Spinal cord (tissue), 10 donors: ENCODE data around the gene TMPRSS4. TPM values are rescaled to one million over a fixed set of nuclear protein-coding genes. Genes with fewer than 3 reads are reported as not detected.
A peak's percentile ranks its signal among the peaks of the same experiment; 100 is the strongest.

Experiments used
- DNase-seq, 6 donors: peaks; one replicate each; pipeline versions ENCODE4 v3.0.0 to v3.0.0-alpha.2; 2013 to 2015; ENCODE audit warnings: low spot score in 6 of 6, low read depth in 4 of 6
- H3K27ac ChIP-seq: one replicate; pipeline ENCODE4 v1.5.1; 2013; ENCODE audit warnings: low read depth, low read length, control low read depth
- H3K27me3 ChIP-seq: one replicate; pipeline ENCODE4 v1.6.1; 2013; ENCODE audit warnings: low read length; ENCODE audit not compliant: control insufficient read depth, insufficient read depth
- H3K36me3 ChIP-seq: one replicate; pipeline ENCODE4 v1.6.1; 2013; ENCODE audit warnings: low read length; ENCODE audit not compliant: control insufficient read depth, insufficient read depth
- H3K4me1 ChIP-seq: one replicate; pipeline ENCODE4 v1.6.1; 2013; ENCODE audit warnings: low read length; ENCODE audit not compliant: control insufficient read depth, insufficient read depth
- H3K4me3 ChIP-seq: one replicate; pipeline ENCODE4 v1.5.1; 2013; ENCODE audit warnings: low read depth, low read length, control low read depth
- H3K9me3 ChIP-seq: one replicate; pipeline ENCODE4 v1.6.1; 2013; ENCODE audit warnings: low read length; ENCODE audit not compliant: control insufficient read depth, insufficient read depth
- WGBS: methylation state at CpG from one replicate; pipeline ENCODE4 v1.1.5; 2013; ENCODE audit warnings: missing lambda C conversion rate; ENCODE audit not compliant: insufficient coverage; 5-methylcytosine and 5-hydroxymethylcytosine counted together
- polyA plus RNA-seq, 2 donors: library from polyadenylated mRNA; unstranded; fragments of 120-200 nt; gene quantifications; one replicate each; pipeline ENCODE4 v1.2.1, GENCODE V29; 2013; ENCODE audit not compliant: insufficient read length in 2 of 2
- total RNA-seq, 2 donors: library from RNA; depleted of rRNA in 1 of 2; stranded (reverse); fragments of 120-200 nt in 1 of 2; fragments of >200 nt in 1 of 2; gene quantifications; one replicate each; pipeline versions ENCODE4 v1.2.3 to v1.2.4, GENCODE V29; 2013 to 2014
- donor health status: healthy.

TMPRSS4 gene
- total and polyA plus RNA-seq, 4 donors = 0.26 to 0.70 (median 0.30) TPM; not detected in 1

DNA sequence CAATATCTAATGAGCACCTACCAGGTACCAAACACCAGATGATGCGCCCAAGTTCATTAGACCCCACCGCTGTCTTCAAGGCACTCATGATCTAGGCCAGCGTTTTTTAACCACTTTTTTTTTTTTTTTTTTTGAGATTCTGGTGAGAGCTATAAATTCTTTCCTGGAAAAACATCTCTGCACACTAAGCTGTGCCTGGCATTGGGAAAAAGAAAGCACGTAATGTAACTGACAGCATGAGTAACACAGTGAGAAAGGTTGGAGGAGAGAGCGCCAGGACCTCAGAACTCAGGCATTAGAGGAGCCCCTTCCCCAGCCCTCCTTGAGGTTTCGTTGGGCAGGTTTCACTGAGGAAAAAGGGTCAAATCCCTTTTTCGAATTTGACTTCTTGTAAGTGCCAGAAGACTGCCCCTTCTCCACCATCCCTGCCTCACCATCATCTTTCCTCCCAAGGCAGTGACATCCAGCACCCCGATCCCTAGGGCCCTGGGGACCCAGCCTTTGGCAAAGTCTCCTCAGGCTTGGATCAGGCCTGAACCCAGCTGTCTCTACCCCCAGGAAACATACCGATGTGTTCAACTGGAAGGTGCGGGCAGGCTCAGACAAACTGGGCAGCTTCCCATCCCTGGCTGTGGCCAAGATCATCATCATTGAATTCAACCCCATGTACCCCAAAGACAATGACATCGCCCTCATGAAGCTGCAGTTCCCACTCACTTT is 36.0 kb downstream of the TMPRSS4 start:
- Histone ChIP-seq H3K9me3 (no peaks in the 10 kb centered on the region), H3K27ac (no peak overlapping the region), H3K27me3 (peaks cover 2% of the 10 kb centered on the region), H3K4me3 (no peak overlapping the region), H3K36me3 (no peaks in the 10 kb centered on the region), H3K4me1 (no peaks in the 10 kb centered on the region)
- no peak for DNase-seq
- 85% methylated on average over 5 of the region's 11 CpGs for WGBS

- Histone ChIP-seq H3K27ac (no peak overlapping the region), H3K27me3 (no peaks in the 10 kb centered on the region), H3K9me3 (no peaks in the 10 kb centered on the region), H3K4me1 (no peaks in the 10 kb centered on the region), H3K36me3 (no peaks in the 10 kb centered on the region), H3K4me3 (no peak overlapping the region)
- no peak for DNase-seq
- no CpG with 5 or more reads among the region's 1 CpG for WGBS
Observed at GRCh38 chr11:118114266-118114665, 37.4 kb downstream of the TMPRSS4 start.

GRCh38 chr11:118115048-118115447 is 38.2 kb downstream of the TMPRSS4 start:
- no peak overlapping the region for H3K4me3 ChIP-seq
- 93% methylated on average over 7 of the region's 7 CpGs for WGBS
- no peaks in the 10 kb centered on the region for H3K36me3 ChIP-seq
- DNase-seq = no peak
- H3K4me1 ChIP-seq = no peaks in the 10 kb centered on the region
- H3K9me3 ChIP-seq = no peaks in the 10 kb centered on the region
- no peaks in the 10 kb centered on the region for H3K27me3 ChIP-seq
- H3K27ac ChIP-seq = no peak overlapping the region

- Histone ChIP-seq H3K36me3 (no peaks in the 10 kb centered on the region), H3K4me3 (no peak overlapping the region), H3K27me3 (no peaks in the 10 kb centered on the region), H3K9me3 (no peaks in the 10 kb centered on the region), H3K4me1 (no peaks in the 10 kb centered on the region), H3K27ac (no peak overlapping the region)
- DNase-seq = no peak
- 64% methylated on average over 6 of the region's 9 CpGs for WGBS
Observed at GRCh38 chr11:118117790-118118601, 41.1 kb downstream of the TMPRSS4 start.

- WGBS = no CpG with 5 or more reads among the region's 1 CpG
- Histone ChIP-seq H3K36me3 (no peaks in the 10 kb centered on the region), H3K27me3 (no peaks in the 10 kb centered on the region), H3K4me3 (no peak overlapping the region), H3K9me3 (no peaks in the 10 kb centered on the region), H3K27ac (no peak overlapping the region), H3K4me1 (no peaks in the 10 kb centered on the region)
- DNase-seq = no peak
Observed at GRCh38 chr11:118120793-118121192, 43.9 kb downstream of the TMPRSS4 start.

- Histone ChIP-seq H3K4me1 (no peaks in the 10 kb centered on the region), H3K27me3 (no peaks in the 10 kb centered on the region), H3K9me3 (no peaks in the 10 kb centered on the region), H3K27ac (no peak overlapping the region), H3K36me3 (no peaks in the 10 kb centered on the region), H3K4me3 (no peak overlapping the region)
- DNase-seq = no peak
- WGBS = 81% methylated on average over 4 of the region's 8 CpGs
Observed at GRCh38 chr11:118124929-118125535, 48.2 kb downstream of the TMPRSS4 start.

- Histone ChIP-seq H3K36me3 (no peaks in the 10 kb centered on the region), H3K9me3 (no peaks in the 10 kb centered on the region), H3K4me1 (no peaks in the 10 kb centered on the region), H3K27ac (no peak overlapping the region), H3K27me3 (no peaks in the 10 kb centered on the region), H3K4me3 (no peak overlapping the region)
- no peak for DNase-seq
- 63% methylated on average over 5 of the region's 7 CpGs for WGBS
Observed at GRCh38 chr11:118126082-118126838, 49.4 kb downstream of the TMPRSS4 start.

DNA sequence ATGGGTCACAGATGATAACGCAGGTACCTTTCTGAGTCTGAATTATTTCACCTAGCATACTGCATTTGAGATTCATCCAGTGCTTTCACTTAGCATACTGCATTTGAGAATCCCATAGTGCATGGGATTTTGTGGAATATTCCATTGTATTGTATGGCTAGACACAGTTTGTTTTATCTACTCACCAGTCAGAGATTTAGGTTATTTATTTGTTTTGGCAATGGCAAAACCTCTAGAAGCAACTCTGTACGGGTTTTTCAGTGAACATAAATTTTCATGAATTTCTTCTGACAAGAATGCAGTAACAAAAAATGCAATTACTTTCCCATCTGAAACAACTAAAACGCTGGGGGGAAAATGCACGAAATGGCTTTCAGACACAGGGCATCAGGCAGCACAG is 51.4 kb downstream of the TMPRSS4 start:
- H3K36me3 ChIP-seq = no peaks in the 10 kb centered on the region
- H3K4me3 ChIP-seq = no peak overlapping the region
- no peak overlapping the region for H3K27ac ChIP-seq
- no peaks in the 10 kb centered on the region for H3K4me1 ChIP-seq
- no peaks in the 10 kb centered on the region for H3K9me3 ChIP-seq
- 59% methylated on average over 3 of the region's 4 CpGs for WGBS
- DNase-seq = peak in 1 of 6 donors; percentile 20
- no peaks in the 10 kb centered on the region for H3K27me3 ChIP-seq

DNA sequence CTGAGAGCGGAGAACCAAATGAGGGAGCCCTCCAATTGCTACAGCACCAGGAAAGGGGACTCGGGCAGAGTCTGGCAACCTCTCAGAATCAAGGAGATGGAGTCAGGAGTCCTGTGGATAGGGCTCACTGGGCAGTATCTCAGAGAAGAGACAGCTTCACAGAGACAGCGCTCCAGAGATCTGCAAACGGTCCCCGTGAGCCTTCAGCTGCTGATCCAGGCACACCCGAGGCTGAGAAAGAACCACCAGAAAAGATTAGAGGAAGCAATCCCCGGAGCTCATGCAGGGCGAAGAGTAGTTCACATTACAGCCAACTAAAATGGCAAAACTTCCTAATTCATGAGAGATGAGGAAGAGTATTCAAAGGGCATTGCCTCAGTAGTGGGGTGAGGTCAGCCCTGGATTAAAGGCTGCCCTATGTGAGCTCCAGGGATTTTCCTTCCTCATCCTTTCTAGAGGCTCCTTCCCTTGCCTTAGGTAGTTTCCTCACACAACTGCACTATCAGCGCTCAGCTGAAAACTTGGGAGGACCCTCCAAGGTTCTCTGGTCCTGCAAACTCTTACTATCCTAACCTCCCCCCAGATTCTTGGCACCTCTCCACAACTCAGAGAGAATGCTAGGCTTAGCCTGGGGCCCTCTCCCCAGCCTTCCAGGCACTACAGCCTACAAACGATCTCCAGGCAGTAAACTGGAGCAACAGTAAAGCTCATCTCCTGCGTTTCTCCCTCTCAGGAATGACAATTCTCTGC is 52.0 kb downstream of the TMPRSS4 start:
- no peak for DNase-seq
- no peaks in the 10 kb centered on the region for H3K27me3 ChIP-seq
- H3K4me1 ChIP-seq = no peaks in the 10 kb centered on the region
- WGBS = 59% methylated on average over 7 of the region's 11 CpGs
- H3K4me3 ChIP-seq = no peak overlapping the region
- no peak overlapping the region for H3K27ac ChIP-seq
- H3K9me3 ChIP-seq = no peaks in the 10 kb centered on the region
- H3K36me3 ChIP-seq = no peaks in the 10 kb centered on the region
